Astrocyte of the spinal cord (primary cell): ENCODE results near the gene USP49.

Experiments
- DNase-seq: peaks from one replicate; pipeline ENCODE4 v3.0.0; 2011; ENCODE audit warnings: low read depth, low spot score
- H3K4me3 ChIP-seq: 2 replicates; pipeline ENCODE4 v1.5.1; 2011; ENCODE audit warnings: low read depth, mild to moderate bottlenecking, low read length, moderate library complexity
- CTCF ChIP-seq: IDR thresholded peaks from 2 replicates; pipeline ENCODE4 v1.5.1; 2012; ENCODE audit warnings: low read depth, mild to moderate bottlenecking, low read length, inconsistent platforms
- in situ Hi-C: cut with HindIII; loops from 2 replicates; pipeline ENCODE4 v1.10.0; 2017; ENCODE audit warnings: low sequenced_read_pairs

USP49 gene

GRCh38 chr6:41786451-41787218, 108.5 kb downstream of the USP49 start:
- in situ Hi-C loops, result no loop called here
- peak overlapping the region; percentile 97 for H3K4me3 ChIP-seq
- peak; percentile 81 for DNase-seq
- TF ChIP-seq CTCF, result peak; percentile 64

- TF ChIP-seq CTCF, result no peak
- in situ Hi-C loops, result no loop called here
- peak; percentile 28 for DNase-seq
- H3K4me3 ChIP-seq, result peak overlapping the region; percentile 97
Observed at GRCh38 chr6:41785689-41786450, 109.3 kb downstream of the USP49 start.

- in situ Hi-C loops, result no loop called here
- no peak overlapping the region for H3K4me3 ChIP-seq
- TF ChIP-seq CTCF, result no peak
- DNase-seq, result no peak
Observed at GRCh38 chr6:41785254-41785653, 109.9 kb downstream of the USP49 start.

GRCh38 chr6:41784581-41785171, 110.5 kb downstream of the USP49 start:
- no peak for DNase-seq
- no peak overlapping the region for H3K4me3 ChIP-seq
- TF ChIP-seq CTCF, result no peak
- in situ Hi-C loops, result no loop called here

- no peak overlapping the region for H3K4me3 ChIP-seq
- in situ Hi-C loops, result no loop called here
- no peak for DNase-seq
- no peak for TF ChIP-seq CTCF
Observed at GRCh38 chr6:41783106-41783780, 111.9 kb downstream of the USP49 start.

GRCh38 chr6:41781366-41781730, 113.8 kb downstream of the USP49 start:
- in situ Hi-C loops, result no loop called here
- TF ChIP-seq CTCF, result no peak
- no peak for DNase-seq
- peak overlapping the region; percentile 65 for H3K4me3 ChIP-seq
